ENCODE measurements around the gene ZRANB3.

DNA sequence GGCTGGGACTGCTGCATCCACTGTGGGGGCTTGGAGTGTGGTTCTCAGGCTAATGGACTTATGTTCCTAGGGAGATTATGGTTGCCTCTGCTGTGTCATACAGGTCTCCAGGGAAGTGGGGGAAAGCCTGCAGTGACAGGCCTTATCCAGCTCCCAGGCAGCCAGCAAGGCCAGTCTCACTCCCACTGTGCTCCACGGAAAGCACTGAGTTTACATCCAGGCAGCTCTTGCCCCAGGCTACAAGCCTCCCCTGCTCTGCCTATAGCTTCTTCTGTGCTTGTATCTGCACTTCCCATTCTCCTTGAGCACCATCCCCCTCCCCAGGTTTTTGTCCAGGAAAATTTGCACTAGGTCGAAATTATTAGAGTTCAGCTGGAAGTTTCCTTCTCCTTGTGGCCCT, 231.9 kb downstream of the ZRANB3 start:
- TF ChIP-seq KLF11 (CRISPR knock-in tag; IDR thresholded peaks at IDR 0.05) (no peak), ZBTB40 (IDR thresholded peaks at IDR 0.05) (no peak), ZBTB40 (CRISPR knock-in tag; IDR thresholded peaks at IDR 0.05) (no peak), JUND (CRISPR knock-in tag; IDR thresholded peaks at IDR 0.05) (no peak)

All from HepG2 (cell line).